ENCODE results near the gene MRTFA.

MRTFA gene

DNA sequence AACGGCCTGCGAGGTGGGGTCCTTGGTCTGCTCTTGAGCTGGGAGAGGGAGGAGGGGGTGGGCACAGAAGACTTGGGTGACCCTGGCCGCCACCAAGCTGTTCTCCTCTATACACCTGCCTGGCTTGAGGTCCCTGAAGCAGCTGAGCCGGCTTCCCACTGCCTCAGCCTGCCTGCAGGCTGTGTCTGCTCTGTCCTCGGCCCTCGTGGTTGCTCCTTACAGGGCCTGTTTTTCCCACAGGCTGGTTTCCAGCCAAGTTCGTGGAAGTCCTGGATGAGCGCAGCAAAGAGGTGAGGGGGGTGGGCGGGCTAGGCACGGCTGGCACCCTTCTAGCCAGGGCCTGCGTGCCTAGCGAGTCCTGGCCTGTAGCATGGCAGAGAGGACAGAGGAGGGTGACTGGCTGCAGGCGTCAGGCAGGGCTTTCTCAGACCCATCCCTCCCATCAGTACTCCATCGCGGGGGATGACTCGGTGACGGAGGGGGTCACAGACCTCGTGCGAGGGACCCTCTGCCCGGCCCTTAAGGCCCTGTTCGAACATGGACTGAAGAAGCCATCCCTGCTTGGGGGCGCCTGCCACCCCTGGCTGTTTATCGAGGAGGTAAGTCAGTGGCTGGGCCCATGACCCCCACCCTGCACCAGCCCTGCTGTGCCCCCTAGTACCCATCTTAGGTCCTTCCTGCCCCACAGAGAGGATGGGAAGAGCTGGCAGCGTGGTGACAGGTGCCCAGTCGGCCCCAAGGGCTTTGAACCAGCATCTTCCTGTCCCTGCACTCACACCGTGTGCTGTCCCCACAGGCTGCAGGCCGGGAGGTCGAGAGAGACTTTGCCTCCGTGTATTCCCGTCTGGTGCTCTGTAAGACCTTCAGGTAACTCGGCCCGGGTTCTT lies 228.4 kb downstream of the MRTFA start:
- no peak for DNase-seq

DNA sequence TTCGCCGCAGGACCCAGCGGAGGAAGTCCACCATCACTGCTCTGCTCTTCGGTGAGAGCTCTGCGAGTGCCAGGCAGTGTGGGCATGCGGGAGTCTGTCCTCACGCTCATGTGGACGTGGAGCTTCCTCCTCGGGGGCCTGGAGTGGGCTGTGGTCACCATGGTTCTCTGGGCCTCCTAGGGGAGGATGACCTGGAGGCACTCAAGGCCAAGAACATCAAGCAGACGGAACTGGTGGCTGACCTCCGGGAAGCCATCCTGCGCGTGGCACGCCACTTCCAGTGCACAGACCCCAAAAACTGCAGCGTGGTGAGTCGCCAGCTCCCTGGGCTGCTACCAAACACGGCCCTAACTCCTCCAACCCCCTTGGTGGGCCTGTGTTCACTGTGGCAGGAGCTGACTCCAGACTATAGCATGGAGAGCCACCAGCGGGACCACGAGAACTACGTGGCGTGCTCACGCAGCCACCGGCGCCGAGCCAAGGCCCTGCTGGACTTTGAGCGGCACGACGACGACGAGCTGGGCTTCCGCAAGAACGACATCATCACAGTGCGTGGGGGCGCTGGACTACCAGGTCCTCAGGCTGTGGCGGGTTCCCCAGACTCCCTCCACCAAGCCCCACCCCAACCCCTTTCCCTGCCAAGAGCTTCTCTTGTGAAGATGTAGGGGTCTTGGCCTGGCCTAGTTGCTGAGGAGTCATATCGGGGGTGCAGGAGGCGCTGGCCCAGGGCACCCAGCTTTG lies 229.3 kb downstream of the MRTFA start:
- DNase-seq, result no peak

GRCh38 chr22:40406063-40406890 lies 230.2 kb downstream of the MRTFA start:
- DNase-seq, result no peak

- no peak for DNase-seq
These were observed 231.1 kb downstream of the MRTFA start for GRCh38 chr22:40405178-40406062.

DNA sequence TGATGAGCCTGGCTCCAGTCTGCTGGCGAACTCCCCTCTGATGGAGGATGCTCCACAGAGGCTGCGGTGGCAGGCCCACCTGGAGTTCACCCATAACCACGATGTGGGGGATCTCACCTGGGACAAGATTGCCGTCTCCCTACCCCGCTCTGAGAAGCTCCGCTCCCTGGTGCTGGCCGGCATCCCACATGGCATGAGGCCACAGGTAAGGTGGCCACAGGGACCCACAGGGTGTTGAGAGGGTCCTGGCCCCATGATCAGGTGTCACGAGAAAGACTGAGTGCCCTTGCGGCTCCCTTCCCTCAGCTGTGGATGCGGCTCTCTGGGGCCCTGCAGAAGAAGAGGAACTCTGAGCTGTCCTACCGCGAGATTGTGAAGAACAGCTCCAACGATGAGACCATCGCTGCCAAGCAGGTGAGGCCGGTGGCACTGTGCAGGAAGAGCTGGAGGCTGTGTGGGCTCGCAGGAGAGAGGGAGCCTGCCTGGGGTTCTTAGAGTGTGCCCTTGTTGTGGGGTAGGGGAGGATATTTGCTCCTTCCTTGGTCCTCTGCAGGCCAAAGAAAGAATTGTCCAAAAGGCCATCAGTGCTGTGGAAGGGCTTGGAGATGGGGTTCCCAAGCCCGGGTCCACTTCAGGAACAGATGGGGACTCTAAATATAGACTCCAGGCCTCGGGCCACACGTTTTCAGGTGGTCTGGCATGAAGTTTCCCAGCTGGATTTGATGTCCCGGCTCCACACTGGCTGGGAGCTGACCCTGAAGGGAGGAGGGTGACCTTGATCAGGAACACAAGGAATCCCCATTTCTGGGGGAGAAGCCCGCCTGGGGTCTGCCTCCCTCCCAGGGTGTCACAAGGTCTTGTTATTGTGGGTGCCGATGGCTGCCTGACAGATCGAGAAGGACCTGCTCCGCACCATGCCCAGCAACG lies 232.0 kb downstream of the MRTFA start:
- DNase-seq, result no peak

DNA sequence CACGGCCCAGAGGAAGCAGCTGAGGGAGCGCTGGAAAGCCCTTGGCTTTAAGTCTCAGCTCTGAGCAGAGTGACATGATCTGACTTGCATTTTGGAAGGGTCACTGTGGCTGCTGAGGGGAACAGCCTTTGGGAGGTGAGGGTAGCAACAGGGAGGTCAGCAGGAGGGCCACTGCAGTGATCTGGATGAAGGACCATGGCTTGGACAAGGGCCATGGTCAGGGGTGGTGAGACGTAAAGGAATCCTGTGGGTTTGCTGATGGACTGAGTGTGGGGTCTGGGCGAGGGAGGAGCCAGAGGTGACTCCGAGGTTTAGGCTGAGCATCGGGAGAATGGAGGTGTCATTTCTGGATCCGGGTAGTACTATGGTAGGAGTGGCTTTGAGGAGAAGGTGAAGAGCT lies 232.9 kb downstream of the MRTFA start:
- DNase-seq, result no peak

- no peak for DNase-seq
These were observed 233.4 kb downstream of the MRTFA start for GRCh38 chr22:40403141-40403540.

GRCh38 chr22:40401981-40402406 lies 234.5 kb downstream of the MRTFA start:
- no peak for DNase-seq

GRCh38 chr22:40401532-40401931 lies 235.0 kb downstream of the MRTFA start:
- DNase-seq, result no peak

GRCh38 chr22:40400159-40400558 lies 236.4 kb downstream of the MRTFA start:
- no peak for DNase-seq

DNA sequence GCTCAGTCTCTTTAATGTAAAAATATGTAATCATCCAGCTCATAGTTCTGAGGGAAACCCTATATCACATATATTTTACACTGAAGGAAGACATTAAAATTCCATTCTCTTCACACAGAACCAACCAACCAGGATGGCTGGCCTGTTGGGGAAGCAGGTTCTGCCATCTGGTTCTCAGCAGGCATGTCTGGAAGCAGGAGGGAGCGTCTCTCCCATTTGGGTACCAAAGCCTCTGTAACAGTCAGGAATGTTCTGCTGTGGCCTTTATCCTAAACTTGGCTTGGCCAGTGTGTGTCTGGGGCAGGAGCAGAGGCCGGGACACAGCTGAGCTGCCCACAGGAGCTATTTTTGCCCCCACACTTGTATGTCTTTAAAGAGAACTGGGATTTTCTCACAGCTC lies 236.9 kb downstream of the MRTFA start:
- no peak for DNase-seq

DNA sequence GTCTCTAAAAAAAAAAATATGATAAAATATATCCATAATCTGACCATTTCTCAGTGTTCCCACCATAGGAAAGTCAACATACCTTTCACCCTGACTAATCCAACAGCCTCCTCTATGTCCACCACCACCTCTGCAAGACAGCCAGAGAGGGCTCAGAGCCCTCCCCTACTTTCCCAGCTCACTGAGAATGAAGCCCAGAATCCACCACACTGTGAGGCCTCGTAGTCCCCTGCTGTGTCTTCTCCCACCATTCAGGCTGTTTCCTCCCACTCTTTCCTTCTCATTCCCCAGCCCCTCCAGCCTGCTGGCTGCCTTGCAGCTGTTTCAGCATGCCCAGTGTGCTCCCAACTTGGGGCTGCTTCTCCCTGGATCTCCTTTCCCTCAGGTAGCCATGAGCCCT lies 239.1 kb downstream of the MRTFA start:
- no peak for DNase-seq

DNA sequence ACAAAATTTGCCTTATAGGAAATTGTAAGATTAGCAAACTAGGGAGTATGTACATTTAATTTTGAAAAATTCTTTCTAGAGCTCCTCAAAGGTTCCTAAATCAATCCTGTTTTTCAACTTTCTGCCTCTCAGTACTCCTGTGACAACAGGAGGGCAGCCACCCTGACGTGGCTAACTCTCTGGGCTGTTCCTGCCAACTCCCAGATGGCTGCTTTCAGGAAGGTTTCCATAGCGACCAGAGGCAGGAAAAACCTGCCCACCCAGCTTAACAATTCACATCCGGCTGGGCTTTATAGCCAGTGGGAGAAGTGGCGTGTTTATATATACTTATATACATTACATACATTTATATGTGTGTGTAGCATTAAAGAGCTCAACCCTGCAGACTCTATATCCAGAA lies 239.6 kb downstream of the MRTFA start:
- DNase-seq, result no peak

GRCh38 chr22:40395607-40396006 lies 240.9 kb downstream of the MRTFA start:
- no peak for DNase-seq

- DNase-seq, result no peak
These were observed 241.9 kb downstream of the MRTFA start for GRCh38 chr22:40394607-40395006.

- no peak for DNase-seq
These were observed 243.9 kb downstream of the MRTFA start for GRCh38 chr22:40392618-40393017.

GRCh38 chr22:40391417-40391816 lies 245.1 kb downstream of the MRTFA start:
- no peak for DNase-seq

DNA sequence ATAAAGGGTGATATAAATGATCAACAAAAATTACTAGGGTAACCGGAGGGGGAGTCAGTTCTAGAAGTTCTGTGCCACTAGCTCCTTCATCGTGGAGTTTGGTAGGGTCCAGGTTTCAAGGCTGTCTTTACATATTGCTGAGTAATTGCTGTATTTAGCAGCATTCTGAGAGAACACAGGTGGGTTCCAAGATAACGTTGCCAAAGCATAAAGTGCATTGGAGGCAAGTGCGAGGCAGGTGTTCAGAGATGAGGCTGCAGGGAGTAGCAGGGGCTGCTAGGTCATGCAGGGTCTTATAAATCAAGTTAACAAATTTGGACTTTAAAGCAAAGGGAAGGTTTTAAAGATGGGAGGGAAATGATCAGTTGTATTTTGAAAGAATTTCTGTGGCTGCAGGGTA lies 248.3 kb downstream of the MRTFA start:
- DNase-seq, result no peak

- DNase-seq, result no peak
These were observed 248.8 kb downstream of the MRTFA start for GRCh38 chr22:40387746-40388145.

DNA sequence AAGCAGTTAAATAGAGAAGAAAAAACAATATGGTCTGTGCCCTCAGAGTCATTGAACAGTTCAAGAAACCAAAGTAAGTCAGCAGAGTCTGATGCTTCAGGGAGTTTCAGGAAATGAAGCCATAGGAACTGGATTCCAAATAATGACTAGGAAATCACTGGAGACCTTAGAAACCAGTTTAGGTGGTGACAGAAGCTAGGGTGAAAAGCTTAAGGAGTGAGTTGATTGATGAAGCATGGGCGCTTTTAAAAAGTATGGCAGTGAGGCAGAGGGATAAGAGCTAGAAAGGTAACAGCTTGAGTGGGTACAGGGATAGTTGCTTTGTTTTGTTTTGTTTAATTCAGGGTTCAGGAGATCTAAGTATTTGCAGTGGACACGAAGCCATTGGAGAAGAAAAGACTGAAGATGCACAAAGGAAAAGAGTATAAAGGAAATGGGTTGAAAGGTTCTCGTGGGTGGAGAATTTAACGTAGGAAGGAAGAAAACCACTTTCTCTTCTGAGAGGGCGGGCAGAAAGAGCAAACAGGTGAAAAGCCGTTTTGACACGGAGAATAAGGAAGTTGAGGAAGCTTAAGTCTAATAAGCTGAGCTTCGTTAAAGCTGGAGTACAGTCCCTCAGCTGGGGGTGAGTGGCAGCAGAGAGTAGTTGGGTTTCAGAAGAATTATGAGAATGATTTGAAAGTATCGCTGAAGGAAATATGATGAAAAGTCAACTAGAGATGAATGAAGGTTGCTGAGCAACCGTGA lies 251.3 kb downstream of the MRTFA start:
- no peak for DNase-seq

Data from activated gamma-delta T cell (primary cell).